ENCODE measurements around the gene ARMC2.

DNA sequence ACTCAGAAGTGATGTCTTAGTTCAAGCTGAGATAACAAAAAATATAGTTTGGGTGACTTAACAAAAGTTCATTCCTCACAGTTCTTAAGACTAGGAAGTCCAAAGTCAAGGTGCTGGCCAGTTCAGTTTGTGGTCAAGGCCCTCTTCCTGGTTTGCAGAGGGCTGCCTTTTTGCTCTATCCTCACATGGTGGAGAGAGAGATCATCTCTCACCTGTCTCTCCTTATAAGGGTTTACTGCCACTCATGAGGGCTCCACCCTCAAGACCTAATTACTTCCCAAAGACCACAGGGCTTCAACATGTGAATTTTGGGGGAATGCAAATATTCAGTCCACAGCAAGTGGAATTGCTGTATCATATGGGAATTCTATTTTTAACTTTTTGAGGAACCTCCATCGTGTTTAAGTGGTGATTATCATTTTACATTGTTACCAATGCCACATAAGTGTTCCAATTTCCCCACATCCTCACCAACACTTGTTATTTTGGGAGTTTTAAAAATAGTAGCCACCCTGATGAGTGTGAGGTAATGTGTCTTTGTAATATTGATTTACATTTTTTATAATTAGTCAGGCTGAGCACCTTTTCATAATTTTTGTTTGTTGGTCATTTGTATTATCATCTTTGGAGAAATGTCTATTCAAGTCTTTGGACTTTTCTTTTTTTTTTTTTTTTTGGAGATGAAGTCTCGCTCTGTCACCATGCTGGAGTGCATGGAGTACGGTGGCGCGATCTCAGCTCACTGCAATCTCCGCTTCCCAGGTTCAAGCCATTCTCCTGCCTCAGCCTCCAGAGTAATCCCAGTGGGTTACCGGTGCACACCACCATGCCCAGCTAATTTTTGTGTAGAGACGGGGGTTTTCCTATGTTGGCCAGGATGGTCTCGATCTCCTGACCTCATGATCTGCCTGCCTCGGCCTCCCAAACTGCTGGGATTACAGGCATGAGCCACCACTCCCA is 134.2 kb downstream of the ARMC2 start:
- TF ChIP-seq, protein P1, sequence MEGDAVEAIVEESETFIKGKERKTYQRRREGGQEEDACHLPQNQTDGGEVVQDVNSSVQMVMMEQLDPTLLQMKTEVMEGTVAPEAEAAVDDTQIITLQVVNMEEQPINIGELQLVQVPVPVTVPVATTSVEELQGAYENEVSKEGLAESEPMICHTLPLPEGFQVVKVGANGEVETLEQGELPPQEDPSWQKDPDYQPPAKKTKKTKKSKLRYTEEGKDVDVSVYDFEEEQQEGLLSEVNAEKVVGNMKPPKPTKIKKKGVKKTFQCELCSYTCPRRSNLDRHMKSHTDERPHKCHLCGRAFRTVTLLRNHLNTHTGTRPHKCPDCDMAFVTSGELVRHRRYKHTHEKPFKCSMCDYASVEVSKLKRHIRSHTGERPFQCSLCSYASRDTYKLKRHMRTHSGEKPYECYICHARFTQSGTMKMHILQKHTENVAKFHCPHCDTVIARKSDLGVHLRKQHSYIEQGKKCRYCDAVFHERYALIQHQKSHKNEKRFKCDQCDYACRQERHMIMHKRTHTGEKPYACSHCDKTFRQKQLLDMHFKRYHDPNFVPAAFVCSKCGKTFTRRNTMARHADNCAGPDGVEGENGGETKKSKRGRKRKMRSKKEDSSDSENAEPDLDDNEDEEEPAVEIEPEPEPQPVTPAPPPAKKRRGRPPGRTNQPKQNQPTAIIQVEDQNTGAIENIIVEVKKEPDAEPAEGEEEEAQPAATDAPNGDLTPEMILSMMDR (IDR thresholded peaks at IDR 0.05) = no peak
- no peak for TF ChIP-seq POLR2A (IDR thresholded peaks at IDR 0.05)

Data from esophagus squamous epithelium (tissue), 4 donors.